ENCODE measurements around the gene UGGT2. TPM values are rescaled to one million over a fixed set of nuclear protein-coding genes. Genes with fewer than 3 reads are reported as not detected.
"Not testable (repeated sequence)": the region's sequence is repeated elsewhere in the genome, so short reads cannot be mapped to it uniquely, and the experiment has no call there.

UGGT2 gene
- total and polyA plus RNA-seq, 2 experiments from 2014 or later, result 46.1 to 54.8 TPM

DNA sequence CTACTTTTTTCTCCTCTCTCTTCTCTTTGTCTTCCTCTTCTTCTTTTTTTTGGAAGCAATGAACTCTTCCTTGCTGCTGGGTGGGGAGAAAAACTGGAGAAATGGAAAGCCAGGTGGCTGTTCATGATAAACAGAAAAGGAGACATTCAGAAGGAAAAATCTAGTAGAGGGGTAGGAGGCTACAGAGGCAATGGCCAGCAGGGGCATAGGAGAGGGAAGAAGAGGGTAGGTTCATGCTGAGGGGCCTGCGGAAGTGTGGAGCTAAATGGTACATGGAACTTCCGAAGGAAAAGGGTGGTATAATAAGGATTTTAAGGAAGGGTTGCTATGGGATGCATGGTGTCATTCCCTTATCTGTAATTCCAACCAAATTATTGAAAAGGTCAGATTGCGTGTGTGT lies 19.2 kb upstream of the UGGT2 start:
- Histone ChIP-seq H3K4me3 (no peak overlapping the region), H3K4me2 (ENCODE audit: unreplicated experiment) (no peak overlapping the region), H3K9me2 (ENCODE audit: insufficient read depth) (no peaks in the 10 kb centered on the region), H3K9ac (no peak overlapping the region), H3K9me3 (ENCODE audit: low read depth) (no peaks in the 10 kb centered on the region), H2AFZ (no peak overlapping the region), H3K27me3 (replicated peaks; ENCODE audit: insufficient read depth) (no peaks in the 10 kb centered on the region), H3K27ac (no peak overlapping the region), H3K79me2 (ENCODE audit: insufficient read depth) (no peaks in the 10 kb centered on the region), H3K36me3 (ENCODE audit: low read depth) (no peaks in the 10 kb centered on the region), H3F3A (ENCODE audit: insufficient read depth) (no peaks in the 10 kb centered on the region), H3K4me1 (ENCODE audit: insufficient read depth) (no peaks in the 10 kb centered on the region), H4K20me1 (ENCODE audit: insufficient read depth) (no peaks in the 10 kb centered on the region)
- WGBS, 2 experiments (ENCODE audit: low coverage in 1 of 2, low lambda C conversion rate in 2 of 2, missing lambda C conversion rate in 2 of 2), result 73 to 75% methylated on average over 3 of the region's 3 CpGs
- in situ Hi-C loops (cut with MboI), result no loop called here
- TF ChIP-seq EZH2phosphoT487 (IDR thresholded peaks at IDR 0.05; ENCODE audit: insufficient read depth, low read depth) (no peak), EZH2 (IDR thresholded peaks at IDR 0.05; ENCODE audit: insufficient read depth, poor library complexity, severe bottlenecking) (no peak)
- DNase-seq, result no peak

DNA sequence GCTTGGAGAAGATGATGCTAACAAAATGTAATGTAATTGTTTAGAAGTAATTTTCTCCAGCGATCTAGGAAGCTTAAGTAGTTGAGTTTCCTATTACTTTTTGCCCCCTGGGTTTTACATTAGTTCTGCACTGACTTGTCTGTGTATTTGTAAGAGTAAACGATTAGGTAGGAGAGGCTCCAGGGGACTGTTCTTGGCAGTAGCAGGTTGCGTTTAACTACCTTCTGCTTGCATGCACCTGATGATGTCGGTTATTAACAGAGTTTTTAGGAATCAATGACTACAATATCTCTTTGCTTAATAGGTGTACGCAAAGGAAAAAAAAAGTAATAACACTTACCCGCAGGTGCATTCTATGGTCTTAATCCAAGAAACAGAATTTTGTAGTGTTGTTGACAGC lies 18.3 kb upstream of the UGGT2 start:
- in situ Hi-C loops (cut with MboI), result no loop called here
- H3K79me2 ChIP-seq (ENCODE audit: insufficient read depth), result no peaks in the 10 kb centered on the region

DNA sequence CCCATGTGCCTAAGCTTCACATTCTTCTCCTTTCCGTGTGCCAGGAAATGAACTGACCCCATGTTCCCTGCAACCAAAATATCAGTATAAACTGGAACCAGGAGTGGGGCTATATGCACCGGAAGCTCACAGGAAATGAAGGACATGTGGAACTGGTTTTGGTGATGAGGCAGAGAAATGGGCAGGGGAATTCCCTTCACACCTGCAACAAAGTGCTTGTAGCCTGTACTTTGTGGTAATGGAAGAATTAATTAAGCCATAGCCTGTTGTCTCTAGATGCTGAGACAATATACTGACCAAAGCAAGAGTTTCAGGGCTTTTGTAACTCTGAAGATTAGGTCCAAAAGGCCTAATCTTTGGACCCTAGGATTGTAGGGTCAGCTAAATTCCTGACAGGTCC lies 15.5 kb upstream of the UGGT2 start:
- DNase-seq, result no peak
- Histone ChIP-seq H3K4me2 (ENCODE audit: unreplicated experiment) (no peak overlapping the region), H3K79me2 (ENCODE audit: insufficient read depth) (no peaks in the 10 kb centered on the region), H3F3A (ENCODE audit: insufficient read depth) (no peaks in the 10 kb centered on the region), H3K4me1 (ENCODE audit: insufficient read depth) (no peaks in the 10 kb centered on the region), H4K20me1 (ENCODE audit: insufficient read depth) (no peaks in the 10 kb centered on the region), H3K9ac (no peak overlapping the region), H2AFZ (no peak overlapping the region), H3K36me3 (ENCODE audit: low read depth) (no peaks in the 10 kb centered on the region), H3K9me2 (ENCODE audit: insufficient read depth) (no peaks in the 10 kb centered on the region), H3K27ac (no peak overlapping the region), H3K4me3 (no peak overlapping the region), H3K9me3 (ENCODE audit: low read depth) (no peaks in the 10 kb centered on the region), H3K27me3 (replicated peaks; ENCODE audit: insufficient read depth) (no peaks in the 10 kb centered on the region)
- TF ChIP-seq EZH2phosphoT487 (IDR thresholded peaks at IDR 0.05; ENCODE audit: insufficient read depth, low read depth) (no peak), EZH2 (IDR thresholded peaks at IDR 0.05; ENCODE audit: insufficient read depth, poor library complexity, severe bottlenecking) (no peak)
- 26 to 47% methylated on average over 2 of the region's 2 CpGs for WGBS, 2 experiments (ENCODE audit: low coverage in 1 of 2, low lambda C conversion rate in 2 of 2, missing lambda C conversion rate in 2 of 2)
- in situ Hi-C loops (cut with MboI), result no loop called here

More for the DNA sequence above, 18.3 kb upstream of the UGGT2 start:
- Histone ChIP-seq H3K27ac (no peak overlapping the region), H3F3A (ENCODE audit: insufficient read depth) (no peaks in the 10 kb centered on the region), H3K4me3 (no peak overlapping the region), H3K27me3 (replicated peaks; ENCODE audit: insufficient read depth) (no peaks in the 10 kb centered on the region), H4K20me1 (ENCODE audit: insufficient read depth) (no peaks in the 10 kb centered on the region), H3K9ac (no peak overlapping the region), H3K4me2 (ENCODE audit: unreplicated experiment) (no peak overlapping the region), H3K9me2 (ENCODE audit: insufficient read depth) (no peaks in the 10 kb centered on the region), H3K4me1 (ENCODE audit: insufficient read depth) (no peaks in the 10 kb centered on the region), H3K36me3 (ENCODE audit: low read depth) (no peaks in the 10 kb centered on the region), H2AFZ (no peak overlapping the region), H3K9me3 (ENCODE audit: low read depth) (no peaks in the 10 kb centered on the region)
- TF ChIP-seq EZH2 (IDR thresholded peaks at IDR 0.05; ENCODE audit: insufficient read depth, poor library complexity, severe bottlenecking) (no peak), EZH2phosphoT487 (IDR thresholded peaks at IDR 0.05; ENCODE audit: insufficient read depth, low read depth) (no peak)
- 66 to 67% methylated on average over 6 of the region's 6 CpGs for WGBS, 2 experiments (ENCODE audit: low coverage in 1 of 2, low lambda C conversion rate in 2 of 2, missing lambda C conversion rate in 2 of 2)
- DNase-seq, result no peak

DNA sequence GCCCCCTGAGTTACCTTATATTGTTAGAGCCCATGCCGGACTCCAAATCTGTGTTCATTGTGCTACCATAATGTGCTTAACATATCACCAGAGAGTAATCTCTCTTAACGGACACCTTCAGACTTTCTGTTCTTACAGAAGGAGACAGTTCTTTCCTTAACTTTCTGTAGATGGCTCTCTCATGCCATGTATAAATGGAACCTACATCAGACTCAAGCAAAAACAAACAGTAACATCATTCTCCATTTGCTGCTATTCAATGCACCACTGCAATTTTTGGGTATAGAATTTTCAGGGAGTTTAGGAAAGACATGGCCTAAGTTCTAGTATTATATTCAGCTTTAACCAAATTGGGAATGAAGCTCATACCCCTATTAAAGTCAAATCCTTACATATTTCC lies 12.6 kb upstream of the UGGT2 start:
- Histone ChIP-seq H3K27ac (no peak overlapping the region), H3K9me2 (ENCODE audit: insufficient read depth) (no peaks in the 10 kb centered on the region), H3K4me3 (no peak overlapping the region), H3K4me2 (ENCODE audit: unreplicated experiment) (no peak overlapping the region), H4K20me1 (ENCODE audit: insufficient read depth) (no peaks in the 10 kb centered on the region), H3K36me3 (ENCODE audit: low read depth) (no peaks in the 10 kb centered on the region), H3K79me2 (ENCODE audit: insufficient read depth) (no peaks in the 10 kb centered on the region), H3F3A (ENCODE audit: insufficient read depth) (no peaks in the 10 kb centered on the region), H3K4me1 (ENCODE audit: insufficient read depth) (no peaks in the 10 kb centered on the region), H3K9ac (no peak overlapping the region), H2AFZ (no peak overlapping the region), H3K27me3 (replicated peaks; ENCODE audit: insufficient read depth) (no peaks in the 10 kb centered on the region), H3K9me3 (ENCODE audit: low read depth) (no peaks in the 10 kb centered on the region)
- 64 to 66% methylated on average over 2 of the region's 2 CpGs for WGBS, 2 experiments (ENCODE audit: low coverage in 1 of 2, low lambda C conversion rate in 2 of 2, missing lambda C conversion rate in 2 of 2)
- TF ChIP-seq EZH2 (IDR thresholded peaks at IDR 0.05; ENCODE audit: insufficient read depth, poor library complexity, severe bottlenecking), result no peak
- in situ Hi-C loops (cut with MboI), result no loop called here
- DNase-seq, result no peak

DNA sequence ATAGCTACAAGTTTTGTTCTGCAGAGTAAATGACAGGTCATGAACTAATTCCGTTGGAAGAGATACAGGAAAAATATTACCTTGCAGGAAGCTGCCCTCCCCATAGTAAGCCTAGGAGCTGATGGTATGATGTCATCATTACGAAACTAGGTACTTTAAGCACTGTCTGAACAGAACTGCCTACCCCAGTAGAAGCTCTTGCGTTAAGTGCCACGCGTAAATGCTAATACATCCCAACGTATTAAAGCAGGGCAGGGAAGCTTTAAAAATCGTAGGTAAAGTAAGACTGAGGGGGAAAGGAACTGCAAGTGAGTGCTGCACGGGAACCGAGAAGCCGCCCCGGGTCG lies 572 bp downstream of the UGGT2 start:
- DNase-seq, result peak; percentile 87
- Histone ChIP-seq H3K9ac (peak overlapping the region; percentile 96), H3K27me3 (replicated peaks; ENCODE audit: insufficient read depth) (no peaks in the 10 kb centered on the region), H4K20me1 (ENCODE audit: insufficient read depth) (no peaks in the 10 kb centered on the region), H3F3A (ENCODE audit: insufficient read depth) (no peaks in the 10 kb centered on the region), H3K27ac (peak overlapping the region; percentile 95), H3K36me3 (ENCODE audit: low read depth) (no peaks in the 10 kb centered on the region), H3K9me3 (ENCODE audit: low read depth) (no peaks in the 10 kb centered on the region), H3K4me1 (ENCODE audit: insufficient read depth) (peaks cover 7% of the 10 kb centered on the region; the same call in 1 of the 2 replicates), H3K9me2 (ENCODE audit: insufficient read depth) (no peaks in the 10 kb centered on the region), H3K4me2 (ENCODE audit: unreplicated experiment) (peak overlapping the region; percentile 93), H3K79me2 (ENCODE audit: insufficient read depth) (peaks cover 55% of the 10 kb centered on the region), H2AFZ (peak overlapping the region; percentile 98), H3K4me3 (peak overlapping the region; percentile 98)
- in situ Hi-C loops (cut with MboI), result no loop called here
- TF ChIP-seq EZH2phosphoT487 (IDR thresholded peaks at IDR 0.05; ENCODE audit: insufficient read depth, low read depth), result no peak
- no peak for TF ChIP-seq EZH2 (IDR thresholded peaks at IDR 0.05; ENCODE audit: insufficient read depth, poor library complexity, severe bottlenecking)
- WGBS, 2 experiments (ENCODE audit: low coverage in 1 of 2, low lambda C conversion rate in 2 of 2, missing lambda C conversion rate in 2 of 2), result 0 to 2% methylated on average over 12 of the region's 12 CpGs

DNA sequence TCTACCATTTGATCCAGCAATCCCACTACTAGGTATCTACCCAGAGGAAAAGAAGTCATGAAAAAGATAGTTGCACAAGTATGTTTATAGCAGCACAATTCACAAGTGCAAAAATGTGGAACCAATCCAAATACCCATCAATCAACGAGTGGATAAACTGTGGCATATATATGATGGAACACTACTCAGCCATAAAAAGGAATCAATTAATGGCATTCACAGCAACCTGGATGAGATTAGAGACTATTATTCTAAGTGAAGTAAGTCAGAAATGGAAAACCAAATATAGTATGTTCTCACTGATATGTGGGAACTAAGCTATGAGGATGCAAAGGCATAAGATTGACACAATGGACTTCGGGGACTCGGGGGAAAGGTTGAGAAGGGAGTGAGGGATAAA lies 1.3 kb downstream of the UGGT2 start:
- in situ Hi-C loops (cut with MboI); DNase-seq: not testable (repeated sequence)

DNA sequence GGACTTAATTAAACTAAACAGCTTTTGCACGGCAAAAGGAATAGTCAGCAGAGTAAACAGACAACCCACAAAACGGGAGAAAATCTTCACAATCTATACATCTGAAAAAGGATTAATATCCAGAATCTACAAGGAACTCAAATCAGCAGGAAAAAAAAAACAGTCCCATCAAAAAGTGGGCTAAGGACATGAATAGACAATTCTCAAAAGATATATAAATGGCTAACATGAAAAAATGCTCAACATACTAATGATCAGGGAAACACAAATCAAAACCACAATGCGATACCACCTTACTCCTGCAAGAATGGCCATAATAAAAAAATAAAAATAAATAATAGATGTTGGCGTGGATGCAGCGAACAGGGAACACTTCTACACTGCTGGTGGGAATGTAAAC lies 1.7 kb downstream of the UGGT2 start:
- H3K9ac ChIP-seq; H3K27me3 ChIP-seq (replicated peaks; ENCODE audit: insufficient read depth); H3K9me3 ChIP-seq (ENCODE audit: low read depth); H3F3A ChIP-seq (ENCODE audit: insufficient read depth); H2AFZ ChIP-seq; in situ Hi-C loops (cut with MboI); DNase-seq; H4K20me1 ChIP-seq (ENCODE audit: insufficient read depth); H3K36me3 ChIP-seq (ENCODE audit: low read depth); H3K27ac ChIP-seq; H3K4me1 ChIP-seq (ENCODE audit: insufficient read depth); H3K9me2 ChIP-seq (ENCODE audit: insufficient read depth): not testable (repeated sequence)
- peak overlapping the region; percentile 93 for H3K4me2 ChIP-seq (ENCODE audit: unreplicated experiment)
- H3K79me2 ChIP-seq (ENCODE audit: insufficient read depth), result peaks cover 67% of the 10 kb centered on the region
- WGBS, 2 experiments (ENCODE audit: low coverage in 1 of 2, low lambda C conversion rate in 2 of 2, missing lambda C conversion rate in 2 of 2), result 97 to 99% methylated on average over 5 of the region's 5 CpGs
- peak overlapping the region; percentile 98; the same call in 1 of the 2 replicates for H3K4me3 ChIP-seq

More for the DNA sequence above, 1.3 kb downstream of the UGGT2 start:
- not testable (repeated sequence) for H4K20me1 ChIP-seq (ENCODE audit: insufficient read depth); H3K27me3 ChIP-seq (replicated peaks; ENCODE audit: insufficient read depth); H3K9me3 ChIP-seq (ENCODE audit: low read depth); H2AFZ ChIP-seq; H3K4me1 ChIP-seq (ENCODE audit: insufficient read depth); H3K36me3 ChIP-seq (ENCODE audit: low read depth); H3K9me2 ChIP-seq (ENCODE audit: insufficient read depth); H3K9ac ChIP-seq; H3F3A ChIP-seq (ENCODE audit: insufficient read depth)
- WGBS, 2 experiments (ENCODE audit: low coverage in 1 of 2, low lambda C conversion rate in 2 of 2, missing lambda C conversion rate in 2 of 2), result 76 to 80% methylated on average over 3 of the region's 3 CpGs
- H3K4me2 ChIP-seq (ENCODE audit: unreplicated experiment), result peak overlapping the region; percentile 93
- peak overlapping the region; percentile 98 for H3K4me3 ChIP-seq
- 0 out of 2 replicates have a peak overlapping the region, but pooled peaks have one; percentile 95 for H3K27ac ChIP-seq
- H3K79me2 ChIP-seq (ENCODE audit: insufficient read depth), result peaks cover 62% of the 10 kb centered on the region

Measured in GM23248 (cell line).